HG02870 (cell line): ENCODE data around the gene RBM39.
"Not testable (repeated sequence)": the region's sequence is repeated elsewhere in the genome, so short reads cannot be mapped to it uniquely, and the experiment has no call there.

Experiments used
- ATAC-seq: cut with Tn5 transposase; IDR thresholded peaks from one replicate; pipeline ENCODE4 v1.9.1; 2021; ENCODE audit warnings: mild to moderate bottlenecking, moderate library complexity; ENCODE audit not compliant: unreplicated experiment

The RBM39 gene

GRCh38 chr20:35729283-35729807, 12.7 kb downstream of the RBM39 start:
- ATAC-seq, result no peak

GRCh38 chr20:35726842-35727711, 15.0 kb downstream of the RBM39 start:
- ATAC-seq, result no peak

GRCh38 chr20:35724321-35725230, 17.5 kb downstream of the RBM39 start:
- ATAC-seq, result no peak

- not testable (repeated sequence) for ATAC-seq
These were observed 18.3 kb downstream of the RBM39 start for GRCh38 chr20:35723652-35724320.

- ATAC-seq, result not testable (repeated sequence)
These were observed 18.8 kb downstream of the RBM39 start for GRCh38 chr20:35723275-35723639.

GRCh38 chr20:35721621-35722020, 20.4 kb downstream of the RBM39 start:
- no peak for ATAC-seq

- no peak for ATAC-seq
These were observed 20.8 kb downstream of the RBM39 start for GRCh38 chr20:35721219-35721618.

- ATAC-seq, result no peak
These were observed 21.6 kb downstream of the RBM39 start for GRCh38 chr20:35720165-35721123.

- no peak for ATAC-seq
These were observed 22.3 kb downstream of the RBM39 start for GRCh38 chr20:35719717-35720116.

- ATAC-seq, result no peak
These were observed 23.0 kb downstream of the RBM39 start for GRCh38 chr20:35718972-35719635.

GRCh38 chr20:35718321-35718720, 23.7 kb downstream of the RBM39 start:
- not testable (repeated sequence) for ATAC-seq

GRCh38 chr20:35716330-35716729, 25.7 kb downstream of the RBM39 start:
- no peak for ATAC-seq

- no peak for ATAC-seq
These were observed 26.4 kb downstream of the RBM39 start for GRCh38 chr20:35715652-35716051.

- ATAC-seq, result no peak
These were observed 27.9 kb downstream of the RBM39 start for GRCh38 chr20:35714127-35714526.

- ATAC-seq, result not testable (repeated sequence)
These were observed 28.9 kb downstream of the RBM39 start for GRCh38 chr20:35713120-35713519.

GRCh38 chr20:35711588-35712209, 30.4 kb downstream of the RBM39 start:
- no peak for ATAC-seq

GRCh38 chr20:35710884-35711587, 31.0 kb downstream of the RBM39 start:
- no peak for ATAC-seq

- ATAC-seq, result no peak
These were observed 32.0 kb downstream of the RBM39 start for GRCh38 chr20:35710039-35710438.
